Activated CD4-positive, CD25-positive, alpha-beta regulatory T cell treated with anti-CD3 and anti-CD28 coated beads, Interleukin-2, amount 50 U/mL, for 72 hours (primary cell): Measurements from ENCODE around the gene PIK3C2G.
"Not testable (repeated sequence)": the region's sequence is repeated elsewhere in the genome, so short reads cannot be mapped to it uniquely, and the experiment has no call there.

Experiments
- DNase-seq: peaks from one replicate; pipeline ENCODE4 v3.0.0; 2021

PIK3C2G gene

GRCh38 chr12:18261273-18261672, at the start of gene PIK3C2G:
Gene PIK3C2G (plus strand): TSS chr12:18261518. CDS start chr12:18282082, 20,564 bp downstream.
- no peak for DNase-seq

DNA sequence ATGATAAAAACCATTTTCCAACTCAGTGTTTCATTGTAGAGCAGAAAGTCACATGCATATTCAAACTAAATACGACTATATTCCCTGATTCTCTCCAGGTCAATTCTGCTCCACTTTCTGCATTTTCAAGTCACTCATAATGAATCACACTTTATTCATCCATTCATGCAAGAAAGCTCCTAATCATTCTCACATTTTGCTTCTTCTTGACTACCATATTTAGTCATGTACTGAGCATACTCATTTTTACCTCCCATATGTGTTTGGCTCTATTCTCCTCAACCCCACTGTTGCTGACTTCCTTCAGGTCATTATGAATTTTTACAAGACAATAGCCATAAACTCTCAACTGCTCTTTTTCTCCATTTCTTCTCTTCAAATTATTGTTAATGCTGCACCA, 43.4 kb upstream of the PIK3C2G start:
- no peak for DNase-seq

GRCh38 chr12:18221726-18222125, 39.6 kb upstream of the PIK3C2G start:
- DNase-seq: no peak

GRCh38 chr12:18222699-18223098, 38.6 kb upstream of the PIK3C2G start:
- no peak for DNase-seq

DNA sequence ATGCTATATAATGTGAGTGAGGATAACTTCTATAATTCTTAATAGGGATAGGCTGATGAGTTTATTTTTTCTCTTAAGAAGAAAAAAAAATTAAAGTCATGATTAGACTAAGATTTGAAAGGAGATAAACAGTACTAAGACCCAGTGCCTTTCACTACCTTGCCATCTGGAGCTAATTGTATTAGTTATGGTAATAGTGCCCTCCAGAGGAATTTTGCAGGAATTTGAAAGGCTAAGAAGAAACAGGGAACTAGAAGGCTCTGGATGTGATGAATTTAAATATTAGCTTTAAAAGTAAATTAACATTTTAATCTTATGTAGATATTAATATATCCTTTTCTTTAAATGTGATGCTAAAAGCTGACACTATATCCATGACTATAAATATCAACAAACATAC, 36.6 kb upstream of the PIK3C2G start:
- DNase-seq: no peak

DNA sequence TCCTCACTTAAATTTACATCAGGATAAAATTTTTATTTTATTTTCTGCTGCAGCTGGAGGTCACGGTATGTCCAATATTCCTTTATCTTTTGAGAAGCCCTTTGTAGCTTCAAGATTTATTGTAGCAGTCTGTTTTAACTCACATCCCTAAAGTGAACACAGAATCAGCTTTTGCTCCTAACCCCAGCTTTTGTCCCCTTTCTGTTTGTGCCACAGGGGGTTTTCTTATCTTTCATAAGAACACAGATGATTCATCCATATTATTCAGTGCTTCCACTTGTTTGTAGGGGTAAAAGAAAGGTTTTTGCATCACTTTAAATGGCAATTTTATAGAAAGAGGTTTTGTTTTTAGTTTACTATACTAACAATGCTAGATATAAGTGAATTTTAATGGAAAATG, 21.8 kb upstream of the PIK3C2G start:
- no peak for DNase-seq

DNA sequence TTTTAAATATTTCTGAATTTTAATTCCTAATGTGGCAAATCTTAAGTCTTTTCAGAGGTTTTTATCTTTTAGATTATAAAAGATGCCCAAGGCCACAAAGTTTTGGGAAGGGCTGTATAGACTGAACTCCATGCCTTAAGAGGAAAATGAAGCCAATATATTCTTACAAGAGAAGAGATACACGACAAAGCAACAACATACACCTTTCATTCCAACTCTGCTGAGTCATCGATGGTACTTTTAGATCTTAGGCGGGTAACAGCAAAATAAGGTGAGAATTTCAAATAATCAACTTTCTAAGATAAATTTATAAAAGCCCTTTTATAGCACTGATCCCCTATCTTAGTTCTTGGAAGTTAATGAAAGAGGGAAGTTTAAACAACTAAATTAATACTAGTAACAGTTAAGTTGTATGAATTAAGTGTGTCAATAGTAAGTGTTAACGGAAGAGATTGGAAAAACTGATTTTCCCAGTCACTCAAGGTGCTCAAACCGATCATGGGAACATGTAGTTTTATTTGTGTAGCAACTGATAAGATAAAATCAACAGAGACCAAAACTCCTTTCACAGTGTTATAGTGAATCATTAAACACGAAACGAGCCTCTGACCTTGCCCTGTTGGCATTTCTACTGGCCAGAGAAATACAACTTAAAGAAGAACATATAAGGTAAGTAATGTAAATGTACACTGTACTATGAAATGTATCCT, 18.8 kb upstream of the PIK3C2G start:
- DNase-seq: no peak

GRCh38 chr12:18243238-18243637, 18.1 kb upstream of the PIK3C2G start:
- no peak for DNase-seq

DNA sequence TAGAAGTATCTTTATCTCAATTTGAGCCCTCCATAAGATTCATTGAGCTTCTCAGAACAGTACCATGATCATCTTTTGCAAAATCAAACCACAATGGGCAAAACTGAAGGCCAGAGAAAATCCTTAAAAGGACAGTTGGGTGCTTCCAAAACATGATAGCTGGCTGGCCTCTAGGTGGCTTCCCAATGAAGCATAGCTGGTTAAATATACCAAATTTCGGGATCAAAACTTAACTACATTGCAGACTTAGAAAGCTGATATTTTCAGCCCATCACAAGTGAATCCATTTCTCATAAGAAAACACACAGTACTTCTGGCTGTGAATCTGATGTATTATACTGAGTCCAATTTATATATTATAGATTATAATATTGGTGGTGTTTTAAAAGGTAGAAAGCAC, 15.3 kb upstream of the PIK3C2G start:
- DNase-seq: no peak

DNA sequence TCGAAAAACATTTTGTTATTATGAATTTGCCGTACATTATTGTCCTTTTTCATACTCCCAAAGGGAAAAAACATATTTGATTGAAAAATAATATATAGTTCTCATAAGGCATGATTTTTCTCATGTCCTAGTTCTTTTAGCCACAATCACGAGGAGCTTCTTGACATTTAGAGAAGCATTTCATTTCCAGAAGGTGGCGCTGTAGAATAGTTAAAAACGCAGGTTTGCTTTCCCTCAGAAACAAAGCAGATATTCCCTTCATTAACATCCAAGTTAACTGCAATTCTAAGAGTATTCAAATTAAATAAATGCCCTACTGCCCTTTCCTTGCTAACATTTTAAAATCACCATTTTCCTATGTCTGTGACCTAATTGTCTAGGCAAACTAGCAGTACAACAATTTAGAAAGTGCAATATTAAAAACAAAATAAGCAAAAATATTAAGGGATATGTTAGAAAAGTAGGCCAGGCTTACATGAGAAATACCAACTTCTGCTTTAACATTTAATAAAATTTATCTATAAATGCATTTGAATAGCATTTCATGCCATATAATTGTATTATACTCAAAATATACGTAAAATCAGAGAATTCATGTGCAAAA, 10.9 kb upstream of the PIK3C2G start:
- DNase-seq: no peak

GRCh38 chr12:18254081-18254480, 7.2 kb upstream of the PIK3C2G start:
- no peak for DNase-seq

GRCh38 chr12:18255004-18255403, 6.3 kb upstream of the PIK3C2G start:
- not testable (repeated sequence) for DNase-seq

- DNase-seq: no peak
These were observed 4.1 kb upstream of the PIK3C2G start for GRCh38 chr12:18257251-18257650.

DNA sequence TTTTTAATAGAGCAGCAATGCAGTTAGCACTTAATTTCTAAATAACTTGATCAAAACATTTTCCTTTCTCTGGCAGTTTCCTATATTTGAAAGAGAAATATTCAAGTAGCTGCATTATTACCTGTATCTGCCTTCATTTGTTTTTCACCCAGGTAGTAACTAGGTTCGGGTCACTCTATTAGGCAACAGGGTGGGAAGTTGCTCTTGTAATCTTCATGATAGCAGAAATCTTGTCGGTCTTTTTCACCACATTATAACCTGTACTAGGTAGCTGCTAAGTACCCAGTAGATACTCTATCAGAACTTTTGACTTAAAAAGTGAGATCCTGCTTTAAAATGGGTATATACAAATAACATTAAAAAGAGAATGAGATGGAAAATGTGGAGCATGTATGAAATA, 2.4 kb upstream of the PIK3C2G start:
- no peak for DNase-seq

DNA sequence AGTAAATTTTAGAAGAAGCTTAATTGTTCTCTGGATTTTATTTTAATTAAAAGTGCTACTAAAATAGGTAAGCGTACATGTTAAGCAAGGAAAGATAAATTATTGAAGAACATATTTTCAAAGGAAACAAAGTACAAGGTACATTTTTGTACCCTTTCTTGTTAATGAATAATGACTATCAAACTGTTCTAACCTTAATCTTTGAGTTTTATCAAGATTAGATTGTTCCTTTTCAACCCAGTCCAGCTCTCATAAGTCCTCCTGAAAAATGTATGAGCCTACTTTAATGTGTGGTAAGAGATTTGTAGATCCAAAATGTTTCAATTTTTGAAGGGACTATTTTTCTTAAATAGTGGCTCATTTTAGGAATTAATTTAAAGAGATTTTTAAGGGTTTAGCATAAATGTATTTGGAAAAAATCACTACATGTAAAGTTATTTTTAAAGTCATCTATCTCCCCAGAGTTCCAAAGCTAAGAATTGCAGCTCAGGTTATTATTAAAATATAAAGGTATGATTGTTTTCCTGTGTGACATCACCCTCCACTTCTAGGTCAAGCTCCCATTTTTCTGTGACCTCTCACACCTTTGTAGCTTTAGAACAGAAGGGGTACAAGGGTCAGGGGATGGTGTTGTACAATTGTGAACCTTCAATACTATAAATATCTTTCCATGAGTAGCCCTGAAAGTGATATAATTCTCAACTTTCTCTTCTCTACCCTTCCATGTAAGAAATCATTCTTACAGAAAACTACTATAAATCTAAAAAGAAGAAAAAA, 1.2 kb upstream of the PIK3C2G start:
- no peak for DNase-seq

GRCh38 chr12:18261906-18262305, 588 bp downstream of the PIK3C2G start:
- DNase-seq: no peak

- DNase-seq: no peak
These were observed 1.2 kb downstream of the PIK3C2G start for GRCh38 chr12:18262514-18262913.

DNA sequence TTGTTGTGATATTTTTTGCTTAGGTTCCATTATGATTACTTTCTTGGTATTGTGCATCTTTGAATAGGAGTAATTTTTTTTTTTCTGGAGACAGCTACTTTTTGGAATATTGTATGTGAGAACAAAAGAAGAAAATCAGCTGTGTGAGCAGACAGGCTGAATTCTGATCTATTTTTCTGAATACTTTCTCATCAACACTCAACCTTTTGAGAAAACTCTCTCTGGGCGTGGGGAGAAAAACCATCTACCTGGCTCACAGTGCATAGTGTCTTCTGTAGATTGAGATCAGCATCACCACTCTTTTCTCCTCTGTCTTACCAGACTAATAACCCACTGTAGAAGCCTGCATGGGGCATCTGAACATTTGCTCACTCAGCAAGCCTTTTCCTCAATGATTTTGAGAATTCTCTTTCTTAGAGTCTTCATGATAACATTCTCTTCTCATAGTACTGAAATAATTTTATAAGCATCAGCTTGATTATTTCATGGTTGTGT, 3.3 kb downstream of the PIK3C2G start:
- DNase-seq: no peak

GRCh38 chr12:18267427-18268099, 6.2 kb downstream of the PIK3C2G start:
- no peak for DNase-seq

DNA sequence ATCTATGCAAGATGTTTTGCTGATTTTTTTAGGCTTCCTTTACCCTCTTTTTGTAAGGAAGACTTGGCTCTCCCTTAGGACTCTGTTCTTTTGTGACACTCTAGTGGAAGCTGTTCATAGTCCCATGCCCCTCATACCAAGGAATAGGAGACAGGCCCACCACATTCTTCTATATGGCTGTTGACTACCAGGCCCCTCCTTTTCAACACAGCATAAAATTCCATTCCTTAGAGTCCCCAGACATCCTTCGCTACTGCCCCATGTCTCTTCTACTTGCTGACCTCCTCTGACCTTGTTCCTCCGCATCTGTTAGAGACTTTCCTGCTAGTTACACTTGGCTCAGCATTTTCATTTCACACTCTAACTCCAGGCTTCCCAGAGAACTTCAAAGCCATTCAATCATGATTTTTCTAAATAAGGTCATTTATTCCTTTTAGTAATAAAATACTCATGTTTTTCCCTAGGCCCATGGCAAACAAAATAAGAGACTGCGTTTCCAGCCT, 9.7 kb downstream of the PIK3C2G start:
- DNase-seq: no peak

DNA sequence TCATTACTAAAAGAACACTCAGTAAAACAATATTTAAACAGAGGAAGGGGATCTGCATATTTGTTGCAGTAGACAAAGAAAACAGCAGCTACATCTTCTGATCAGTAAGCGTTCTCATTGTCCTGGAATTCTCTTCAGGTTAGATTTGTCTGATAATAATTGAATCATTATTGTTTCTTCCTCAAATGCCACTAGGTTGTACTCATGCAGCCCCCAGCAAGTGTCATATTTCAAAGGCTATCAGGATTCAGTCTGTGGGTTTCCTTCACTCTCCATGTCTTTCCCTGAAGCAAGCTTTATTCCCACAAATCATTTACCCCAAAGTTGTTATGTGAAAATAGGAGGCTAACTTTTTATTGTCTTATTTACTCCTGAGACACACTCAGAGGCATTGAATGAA, 14.7 kb downstream of the PIK3C2G start:
- no peak for DNase-seq

DNA sequence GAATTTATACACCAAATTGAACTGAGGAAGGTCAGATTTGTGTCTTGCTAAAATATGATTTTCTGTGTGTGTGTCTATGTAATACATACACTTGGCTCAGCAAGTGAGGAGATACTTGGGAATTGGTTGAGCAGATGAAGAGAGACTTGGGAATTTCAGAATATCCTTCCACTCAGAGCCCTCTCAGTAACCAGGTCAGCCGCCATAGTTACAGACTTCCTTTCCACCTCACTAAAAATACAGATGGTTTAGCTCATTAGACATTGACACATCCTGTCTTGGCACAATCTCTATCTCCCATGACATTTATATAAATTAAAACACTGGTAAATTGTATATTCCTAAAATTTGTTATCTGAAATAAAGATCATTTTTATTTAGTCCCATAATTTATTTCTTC, 15.9 kb downstream of the PIK3C2G start:
- no peak for DNase-seq

DNA sequence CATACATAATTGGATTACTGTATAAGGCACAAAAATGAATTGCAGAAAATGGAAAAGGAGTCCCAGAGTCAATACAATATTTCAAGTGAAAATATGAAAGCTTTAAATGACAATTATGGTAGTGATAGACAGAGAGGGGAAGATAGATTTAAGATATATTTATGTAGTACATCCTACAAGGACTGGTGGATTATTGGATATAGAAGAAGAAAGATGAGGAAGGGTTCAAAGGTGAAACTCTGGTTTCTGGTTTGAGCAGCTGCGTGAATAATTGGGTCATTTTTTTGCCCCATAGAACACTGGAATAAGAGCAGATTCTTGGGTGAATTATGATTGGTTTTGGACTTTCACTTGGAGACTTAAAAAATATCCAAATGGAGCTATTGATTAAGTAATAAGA, 19.4 kb downstream of the PIK3C2G start:
- no peak for DNase-seq
